GM21515 (cell line): ENCODE results near the gene POU3F3.

Experiments used
- ATAC-seq: cut with Tn5 transposase; IDR thresholded peaks from one replicate; pipeline ENCODE4 v1.9.1; 2021; ENCODE audit not compliant: unreplicated experiment

Gene POU3F3

GRCh38 chr2:104846786-104847585 is 6.9 kb upstream of the POU3F3 start:
- ATAC-seq, result no peak

GRCh38 chr2:104847586-104848160 is 6.2 kb upstream of the POU3F3 start:
- ATAC-seq, result no peak

- ATAC-seq, result no peak
These were observed 5.4 kb upstream of the POU3F3 start for GRCh38 chr2:104848526-104848925.

GRCh38 chr2:104849101-104849500 is 4.8 kb upstream of the POU3F3 start:
- no peak for ATAC-seq

GRCh38 chr2:104849618-104850141 is 4.2 kb upstream of the POU3F3 start:
- no peak for ATAC-seq

GRCh38 chr2:104850361-104851290 is 3.3 kb upstream of the POU3F3 start:
- ATAC-seq, result no peak

DNA sequence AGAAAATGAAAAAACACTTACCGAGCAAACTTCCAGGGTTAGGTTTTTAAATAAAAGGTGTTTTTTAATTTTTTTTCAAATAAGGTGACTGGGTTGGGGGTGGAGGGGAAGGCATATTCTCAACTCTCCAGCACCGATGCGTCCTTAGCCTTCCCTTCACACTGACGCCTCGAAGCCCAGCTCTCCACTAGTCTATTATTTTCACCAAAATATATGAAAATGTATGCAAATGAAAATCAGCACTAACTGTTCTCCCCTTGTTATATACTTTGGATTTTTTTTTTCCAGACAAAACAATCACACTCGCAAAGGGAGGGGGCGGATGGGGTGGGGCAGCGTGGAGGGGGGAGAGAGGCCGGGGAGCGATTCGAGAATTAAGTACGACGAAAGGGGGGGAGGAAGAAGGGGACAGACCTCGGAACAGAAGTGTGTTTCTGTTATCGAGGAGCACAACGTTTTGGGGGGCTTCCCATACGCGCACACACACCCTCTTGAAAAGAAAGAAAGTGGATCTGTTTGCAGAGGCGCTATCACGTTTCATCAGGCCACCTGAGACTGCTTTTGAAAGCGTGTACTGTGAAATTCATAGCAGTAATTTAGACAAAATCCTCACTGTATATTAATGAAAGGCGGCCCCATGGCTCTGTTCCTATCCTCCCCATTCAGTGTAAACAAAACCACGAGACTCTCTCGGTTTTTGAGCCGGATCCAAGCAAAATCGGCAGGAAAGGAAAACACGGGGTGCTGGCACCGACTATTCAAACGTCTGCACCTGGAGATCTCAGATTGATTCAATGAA is 2.4 kb upstream of the POU3F3 start:
- no peak for ATAC-seq

GRCh38 chr2:104852090-104852666 is 1.7 kb upstream of the POU3F3 start:
- no peak for ATAC-seq

- no peak for ATAC-seq
These were observed 744 bp downstream of the POU3F3 start for GRCh38 chr2:104854498-104855220.

GRCh38 chr2:104855221-104856085 is 1.5 kb downstream of the POU3F3 start:
- ATAC-seq, result no peak

- ATAC-seq, result no peak
These were observed 2.4 kb downstream of the POU3F3 start for GRCh38 chr2:104856086-104856972.

DNA sequence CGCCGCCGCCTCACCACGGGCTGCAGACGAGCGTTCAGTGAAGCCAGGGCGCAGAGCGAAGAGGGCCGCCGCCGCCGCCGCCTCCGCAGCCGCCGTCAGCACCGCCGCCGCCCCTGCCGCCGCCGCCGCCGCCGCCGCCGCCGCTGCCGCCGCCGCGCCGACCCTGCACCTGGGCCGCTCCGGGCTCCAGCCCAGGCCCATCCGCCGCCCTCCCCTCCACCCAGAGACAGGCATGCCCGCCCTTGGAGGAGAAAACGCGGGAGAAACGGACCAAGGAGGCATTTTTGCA is 3.0 kb downstream of the POU3F3 start:
- ATAC-seq, result no peak

DNA sequence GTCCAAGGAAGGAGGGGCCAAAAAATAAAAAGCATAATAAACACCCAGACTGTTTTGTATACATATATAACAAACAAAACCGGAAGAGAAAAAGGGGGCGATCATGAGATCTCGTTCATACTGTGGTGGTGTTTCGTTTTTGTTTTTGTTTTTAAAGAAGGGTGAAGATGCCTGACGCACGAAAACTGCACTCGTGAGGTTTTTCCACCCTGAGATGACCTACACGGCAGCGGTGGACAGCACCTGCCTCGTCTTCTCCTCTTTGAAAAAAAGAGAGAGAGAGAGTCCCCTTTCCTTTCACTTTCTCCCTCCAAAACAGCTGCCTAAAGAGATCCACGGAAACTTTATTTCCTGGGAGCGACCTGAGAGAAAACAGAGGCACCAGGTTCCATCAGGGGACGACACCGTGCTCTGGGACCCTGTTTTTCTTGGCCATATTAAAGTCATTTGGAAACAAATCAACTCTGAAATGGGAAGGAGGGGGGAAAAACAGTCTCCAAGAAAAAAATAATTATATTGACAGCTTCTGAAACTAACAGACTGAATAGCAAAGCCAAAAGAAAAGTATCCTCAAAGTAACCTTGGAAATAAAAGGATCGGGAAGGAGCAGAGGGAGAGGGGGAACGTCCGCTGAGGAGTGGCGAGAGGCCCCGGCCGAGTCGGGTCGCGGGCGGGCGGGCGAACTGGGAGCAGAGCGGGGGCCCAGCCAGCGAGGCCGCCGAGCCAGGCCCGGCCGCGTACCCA is 3.5 kb downstream of the POU3F3 start:
- ATAC-seq, result no peak

DNA sequence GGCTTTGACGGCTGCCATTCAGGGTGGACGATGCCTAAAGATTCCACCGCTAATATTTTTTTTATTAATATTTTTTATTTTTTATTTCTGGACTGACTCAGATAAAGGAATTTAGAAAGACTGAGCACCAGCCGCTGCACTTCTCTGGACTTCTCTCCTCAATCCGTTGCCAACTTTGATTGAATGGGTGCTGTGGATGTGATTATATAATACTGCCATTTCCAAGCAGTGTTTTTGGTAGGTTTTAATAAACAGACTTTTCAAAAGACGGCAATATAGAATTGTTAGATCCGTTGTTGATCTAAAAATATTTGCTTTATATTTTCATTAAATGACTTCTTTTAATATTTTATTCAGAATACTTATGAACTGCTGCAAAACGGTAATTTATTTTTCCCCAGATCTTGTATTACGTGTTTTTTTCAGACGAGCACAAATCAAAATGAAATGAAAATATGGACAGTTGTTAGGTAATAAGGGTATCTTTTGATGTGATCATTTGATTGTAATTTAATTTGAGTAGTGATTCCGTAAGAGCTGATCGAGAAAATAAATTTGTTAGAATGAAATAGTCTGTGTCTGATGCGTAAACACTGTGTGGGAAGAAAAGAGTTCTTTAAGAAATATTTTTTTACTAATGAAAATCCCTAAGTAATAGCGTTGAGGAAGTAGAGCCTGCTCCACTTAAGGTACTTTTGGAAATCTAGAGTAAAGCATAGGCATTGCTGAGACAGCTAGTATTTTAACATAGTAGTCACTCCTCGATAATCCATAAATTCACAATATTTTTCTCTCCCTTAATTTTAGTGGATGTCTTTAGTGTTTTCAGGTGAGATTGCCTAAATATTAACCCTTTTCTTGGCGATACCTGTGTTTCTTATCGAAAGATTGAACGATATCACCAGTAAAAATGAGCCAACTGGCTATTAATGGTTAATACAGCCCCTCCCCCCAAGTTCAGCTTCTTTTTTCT is 4.4 kb downstream of the POU3F3 start:
- no peak for ATAC-seq

- no peak for ATAC-seq
These were observed 5.4 kb downstream of the POU3F3 start for GRCh38 chr2:104859291-104859765.
